Keratinocyte (primary cell): ENCODE results near the gene ARMC9. TPM values are rescaled to one million over a fixed set of nuclear protein-coding genes. Genes with fewer than 3 reads are reported as not detected.

Source experiments
- DNase-seq: peaks from one replicate; pipeline ENCODE4 v3.0.0-alpha.2; 2011; ENCODE audit warnings: low read depth, missing footprints, low spot score
- FAIRE-seq: peaks from 2 replicates; lab custom pipeline; 2011; peaks lifted over from hg19 to GRCh38; lab: Jason Lieb, UNC
- H2AFZ ChIP-seq: 2 replicates; pipeline ENCODE4 v1.6.0; 2012; ENCODE audit warnings: low read length, control low read depth, inconsistent platforms; ENCODE audit not compliant: control insufficient read depth
- H3K27ac ChIP-seq: 2 replicates; pipeline ENCODE4 v1.5.1; 2011; ENCODE audit warnings: low read length; ENCODE audit not compliant: control insufficient read depth, insufficient read depth
- H3K27me3 ChIP-seq: 3 replicates; pipeline ENCODE4 v1.6.0; 2011; ENCODE audit warnings: low read length; ENCODE audit not compliant: control insufficient read depth, insufficient read depth; ENCODE audit errors: extremely low read depth
- H3K36me3 ChIP-seq, 2 experiments: 2 replicates in 1 of 2; 3 replicates in 1 of 2; pipeline ENCODE4 v1.5.1; 2011; ENCODE audit warnings: low read length in 2 of 2, mild to moderate bottlenecking in 1 of 2; ENCODE audit not compliant: control insufficient read depth in 2 of 2, insufficient read depth in 2 of 2; ENCODE audit errors: extremely low read depth in 1 of 2
- H3K4me1 ChIP-seq: 3 replicates; pipeline ENCODE4 v1.5.1; 2011; ENCODE audit warnings: low read length; ENCODE audit not compliant: control insufficient read depth, insufficient read depth; ENCODE audit errors: extremely low read depth
- H3K4me2 ChIP-seq: 3 replicates; pipeline ENCODE4 v1.6.0; 2011; ENCODE audit warnings: low read depth, low read length; ENCODE audit not compliant: control insufficient read depth, insufficient read depth; ENCODE audit errors: extremely low read depth
- H3K4me3 ChIP-seq, 3 experiments: fragments of 200-600 bp in 1 of 3; sonication (generic) in 1 of 3; 2 replicates in 2 of 3; 3 replicates in 1 of 3; pipeline ENCODE4 v1.5.1; 2011 to 2016; ENCODE audit warnings: low read length in 3 of 3, mild to moderate bottlenecking in 3 of 3, control low read depth in 2 of 3, inconsistent platforms in 1 of 3, low read depth in 1 of 3, mixed read lengths in 1 of 3, mixed run types in 1 of 3, moderate library complexity in 1 of 3; ENCODE audit not compliant: control insufficient read depth in 2 of 3, insufficient read depth in 2 of 3; ENCODE audit errors: extremely low read depth in 1 of 3
- H3K79me2 ChIP-seq: 2 replicates; pipeline ENCODE4 v1.6.0; 2012; ENCODE audit warnings: low read length; ENCODE audit not compliant: control insufficient read depth, insufficient read depth
- H3K9ac ChIP-seq: 3 replicates; pipeline ENCODE4 v1.6.0; 2011; ENCODE audit warnings: low read length; ENCODE audit not compliant: control insufficient read depth, insufficient read depth; ENCODE audit errors: extremely low read depth
- H3K9me1 ChIP-seq: 3 replicates; pipeline ENCODE4 v1.6.0; 2011; ENCODE audit warnings: low read length; ENCODE audit not compliant: control insufficient read depth, insufficient read depth; ENCODE audit errors: extremely low read depth
- H3K9me3 ChIP-seq: 2 replicates; pipeline ENCODE4 v1.5.1; 2012; ENCODE audit warnings: low read depth, low read length; ENCODE audit not compliant: control insufficient read depth
- H4K20me1 ChIP-seq: 3 replicates; pipeline ENCODE4 v1.6.0; 2011; ENCODE audit warnings: low read length; ENCODE audit not compliant: control insufficient read depth, insufficient read depth; ENCODE audit errors: extremely low read depth
- EZH2 ChIP-seq: IDR thresholded peaks from one replicate; pipeline ENCODE4 v1.6.1; 2012; ENCODE audit warnings: inconsistent platforms, mild to moderate bottlenecking, low read length, moderate library complexity
- dilution Hi-C: fragments of 300-500 bp; cut with MboI; formaldehyde crosslinking; loops from one replicate; pipeline ENCODE4 v1.7.0; 2020; ENCODE audit warnings: low sequenced_read_pairs; ENCODE audit not compliant: extremely low pct_ligation_motif_present
- polyA plus RNA-seq, 5 experiments: library from polyadenylated mRNA; depleted of rRNA in 3 of 5; stranded (reverse) in 3 of 5; stranded (forward) in 1 of 5; unstranded in 1 of 5; fragments of >200 nt; gene quantifications; 1 replicate in 1 of 5; 2 replicates in 3 of 5; 3 replicates in 1 of 5; pipeline versions ENCODE4 v1.2.1 to v1.2.3, GENCODE V29; 2011 to 2012; ENCODE audit warnings: missing spikeins in 2 of 5, low read depth in 1 of 5, low replicate concordance in 1 of 5
- TF ChIP-seq, protein P1 (sequence below), 3 experiments: IDR thresholded peaks in 1 of 3; conservative IDR thresholded peaks in 1 of 3; optimal IDR thresholded peaks in 1 of 3; 2 replicates in 2 of 3; 3 replicates in 1 of 3; pipeline versions ENCODE3 to v1.5.1; 2011; ENCODE audit warnings: low read length in 3 of 3, mild to moderate bottlenecking in 3 of 3, moderate library complexity in 2 of 3, control low read depth in 1 of 3, inconsistent platforms in 1 of 3; ENCODE audit not compliant: insufficient read depth in 2 of 3; ENCODE audit errors: extremely low read depth in 1 of 3

Gene ARMC9
- polyA plus RNA-seq, 1 donor (not counting 4 experiments of a cell fraction or from before 2014, with no cell fraction given), result 16.2 TPM

DNA sequence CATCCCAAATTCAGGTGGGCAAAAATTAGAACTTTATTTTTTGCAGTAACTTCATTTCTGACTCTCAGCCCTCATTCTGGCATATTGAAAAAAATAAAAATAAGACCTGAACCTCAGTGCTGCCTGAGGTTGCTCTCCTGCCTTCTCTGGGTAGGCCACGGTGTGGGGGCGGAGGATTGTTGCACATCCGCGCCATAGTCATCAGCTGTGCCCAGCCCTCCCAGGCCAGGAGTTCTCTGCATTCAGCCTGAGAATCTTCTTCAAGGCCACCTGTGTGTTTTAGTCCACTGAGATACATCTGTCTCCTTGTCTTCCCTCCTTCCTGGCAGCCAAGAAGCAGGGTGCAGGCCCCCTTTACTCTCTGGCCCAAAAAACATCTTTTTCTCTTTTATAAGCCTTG, 94.7 kb downstream of the ARMC9 start:
- Histone ChIP-seq H3K4me2 (no peak overlapping the region), H3K27ac (no peak overlapping the region), H3K36me3 (peaks cover 0 to 2% of the 10 kb centered on the region in 2 experiments), H3K9me3 (no peaks in the 10 kb centered on the region), H2AFZ (no peak overlapping the region), H4K20me1 (no peaks in the 10 kb centered on the region), H3K9me1 (no peaks in the 10 kb centered on the region), H3K4me3 (no peak overlapping the region), H3K27me3 (no peaks in the 10 kb centered on the region), H3K4me1 (peaks cover 4% of the 10 kb centered on the region), H3K79me2 (no peaks in the 10 kb centered on the region), H3K9ac (no peak overlapping the region)
- DNase-seq (no peak), FAIRE-seq (no peak)
- TF ChIP-seq EZH2, result no peak
- TF ChIP-seq, protein P1, sequence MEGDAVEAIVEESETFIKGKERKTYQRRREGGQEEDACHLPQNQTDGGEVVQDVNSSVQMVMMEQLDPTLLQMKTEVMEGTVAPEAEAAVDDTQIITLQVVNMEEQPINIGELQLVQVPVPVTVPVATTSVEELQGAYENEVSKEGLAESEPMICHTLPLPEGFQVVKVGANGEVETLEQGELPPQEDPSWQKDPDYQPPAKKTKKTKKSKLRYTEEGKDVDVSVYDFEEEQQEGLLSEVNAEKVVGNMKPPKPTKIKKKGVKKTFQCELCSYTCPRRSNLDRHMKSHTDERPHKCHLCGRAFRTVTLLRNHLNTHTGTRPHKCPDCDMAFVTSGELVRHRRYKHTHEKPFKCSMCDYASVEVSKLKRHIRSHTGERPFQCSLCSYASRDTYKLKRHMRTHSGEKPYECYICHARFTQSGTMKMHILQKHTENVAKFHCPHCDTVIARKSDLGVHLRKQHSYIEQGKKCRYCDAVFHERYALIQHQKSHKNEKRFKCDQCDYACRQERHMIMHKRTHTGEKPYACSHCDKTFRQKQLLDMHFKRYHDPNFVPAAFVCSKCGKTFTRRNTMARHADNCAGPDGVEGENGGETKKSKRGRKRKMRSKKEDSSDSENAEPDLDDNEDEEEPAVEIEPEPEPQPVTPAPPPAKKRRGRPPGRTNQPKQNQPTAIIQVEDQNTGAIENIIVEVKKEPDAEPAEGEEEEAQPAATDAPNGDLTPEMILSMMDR (optimal IDR thresholded peaks at IDR 0.05 in 1 of 3, IDR thresholded peaks at IDR 0.05 in 1 of 3, conservative IDR thresholded peaks at IDR 0.05 in 1 of 3; ENCODE audit: extremely low read depth in 1 of 3, insufficient read depth in 2 of 3, low read length in 3 of 3), result no peak
- dilution Hi-C loops, result no loop called here

- no peak overlapping the region for H3K27ac ChIP-seq
- no peak for FAIRE-seq
- no peak overlapping the region for H3K4me3 ChIP-seq
- peaks cover 4% of the 10 kb centered on the region for H3K4me1 ChIP-seq
- H4K20me1 ChIP-seq, result no peaks in the 10 kb centered on the region
- no peak overlapping the region for H2AFZ ChIP-seq
- TF ChIP-seq, protein P1 (optimal IDR thresholded peaks at IDR 0.05 in 1 of 3, IDR thresholded peaks at IDR 0.05 in 1 of 3, conservative IDR thresholded peaks at IDR 0.05 in 1 of 3; ENCODE audit: extremely low read depth in 1 of 3, insufficient read depth in 2 of 3, low read length in 3 of 3), result no peak
- no peak for TF ChIP-seq EZH2
- H3K36me3 ChIP-seq, result peaks cover 0 to 2% of the 10 kb centered on the region in 2 experiments
- no peaks in the 10 kb centered on the region for H3K9me1 ChIP-seq
- H3K9me3 ChIP-seq, result no peaks in the 10 kb centered on the region
- no peak for DNase-seq
- H3K27me3 ChIP-seq, result no peaks in the 10 kb centered on the region
- H3K4me2 ChIP-seq, result no peak overlapping the region
- dilution Hi-C loops, result no loop called here
- H3K79me2 ChIP-seq, result no peaks in the 10 kb centered on the region
- no peak overlapping the region for H3K9ac ChIP-seq
Measured at GRCh38 chr2:231294116-231294515, 95.7 kb downstream of the ARMC9 start.
